Measurements from ENCODE around the gene ATL3.

GRCh38 chr11:63716046-63716445, 44.9 kb upstream of the ATL3 start:
- TF ChIP-seq POLR2A (IDR thresholded peaks at IDR 0.05; ENCODE audit: low read length) (no peak), GATA1 (IDR thresholded peaks at IDR 0.05; ENCODE audit: low read depth, low read length) (no peak)

All from erythroblast (primary cell).